Hepatocyte (in vitro differentiated cells): ENCODE data around the gene BLACAT1. TPM values are rescaled to one million over a fixed set of nuclear protein-coding genes. Genes with fewer than 3 reads are reported as not detected.

Experiments used
- DNase-seq: peaks from one replicate; pipeline ENCODE4 v3.0.0-alpha.2; 2016; ENCODE audit warnings: low spot score
- H2AFZ ChIP-seq: fragments of 200-600 bp; sonication (generic); 2 replicates; pipeline ENCODE4 v1.6.0; 2016; ENCODE audit warnings: antibody characterized with exemption, mild to moderate bottlenecking
- H3K27ac ChIP-seq: fragments of 200-600 bp; sonication (generic); 2 replicates; pipeline ENCODE4 v1.5.1; 2016; ENCODE audit warnings: mild to moderate bottlenecking
- H3K27me3 ChIP-seq: fragments of 200-600 bp; sonication (generic); 2 replicates; pipeline ENCODE4 v1.6.1; 2016
- H3K36me3 ChIP-seq: fragments of 200-600 bp; sonication (generic); replicated peaks from 2 replicates; pipeline ENCODE4 v1.5.1; 2016; ENCODE audit warnings: low read depth; ENCODE audit not compliant: insufficient read depth
- H3K4me1 ChIP-seq: fragments of 200-600 bp; sonication (generic); 2 replicates; pipeline ENCODE4 v1.5.1; 2016; ENCODE audit warnings: mild to moderate bottlenecking, moderate library complexity; ENCODE audit not compliant: insufficient read depth
- H3K4me2 ChIP-seq: fragments of 200-600 bp; sonication (generic); 2 replicates; pipeline ENCODE4 v1.6.0; 2016
- H3K4me3 ChIP-seq: fragments of 200-600 bp; sonication (generic); 2 replicates; pipeline ENCODE4 v1.5.1; 2016; ENCODE audit warnings: mild to moderate bottlenecking
- H3K79me2 ChIP-seq: fragments of 200-600 bp; sonication (generic); 2 replicates; pipeline ENCODE4 v1.6.0; 2017; ENCODE audit warnings: mild to moderate bottlenecking
- H3K9me2 ChIP-seq: fragments of 200-600 bp; sonication (generic); replicated peaks from 2 replicates; pipeline ENCODE4 v1.6.0; 2017; ENCODE audit warnings: mild to moderate bottlenecking; ENCODE audit not compliant: insufficient read depth
- H3K9me3 ChIP-seq: fragments of 200-600 bp; sonication (generic); 2 replicates; pipeline ENCODE4 v1.5.1; 2016; ENCODE audit warnings: low read depth, mild to moderate bottlenecking
- H4K20me1 ChIP-seq: fragments of 200-600 bp; sonication (generic); 2 replicates; pipeline ENCODE4 v1.6.0; 2016; ENCODE audit warnings: mild to moderate bottlenecking; ENCODE audit not compliant: insufficient read depth, poor library complexity, severe bottlenecking
- EZH2 ChIP-seq: fragments of 200-600 bp; sonication (generic); IDR thresholded peaks from 2 replicates; pipeline ENCODE4 v1.6.1; 2016; ENCODE audit warnings: antibody characterized with exemption, mild to moderate bottlenecking, borderline replicate concordance
- EZH2phosphoT487 ChIP-seq: fragments of 200-600 bp; sonication (generic); IDR thresholded peaks from one replicate; pipeline ENCODE4 v1.6.1; 2018; ENCODE audit warnings: antibody characterized with exemption, mild to moderate bottlenecking, low read depth, moderate library complexity; ENCODE audit not compliant: unreplicated experiment, severe bottlenecking
- WGBS: methylation state at CpG from one replicate; pipeline ENCODE4 v1.1.6; 2016; ENCODE audit warnings: low lambda C conversion rate; ENCODE audit errors: missing lambda C conversion rate; 5-methylcytosine and 5-hydroxymethylcytosine counted together
- polyA plus RNA-seq: library from polyadenylated mRNA; unstranded; fragments of >200 nt; fragmentation: Nextera tagmentation; extraction: Ambion mirVana; gene quantifications from 2 replicates; pipeline ENCODE4 v1.2.1, GENCODE V29; 2016
- total RNA-seq: library from RNA; depleted of rRNA; stranded (reverse); fragments of >200 nt; gene quantifications from 2 replicates; pipeline ENCODE4 v1.2.3, GENCODE V29; 2014
- TF ChIP-seq, protein P1 (sequence below): fragments of 200-600 bp; sonication (generic); IDR thresholded peaks from 2 replicates; pipeline ENCODE4 v1.5.1; 2016; ENCODE audit warnings: antibody characterized with exemption, mild to moderate bottlenecking; ENCODE audit not compliant: poor library complexity

Gene BLACAT1
- total and polyA plus RNA-seq, 2 experiments from 2014 or later, result 0.40 to 0.58 TPM

DNA sequence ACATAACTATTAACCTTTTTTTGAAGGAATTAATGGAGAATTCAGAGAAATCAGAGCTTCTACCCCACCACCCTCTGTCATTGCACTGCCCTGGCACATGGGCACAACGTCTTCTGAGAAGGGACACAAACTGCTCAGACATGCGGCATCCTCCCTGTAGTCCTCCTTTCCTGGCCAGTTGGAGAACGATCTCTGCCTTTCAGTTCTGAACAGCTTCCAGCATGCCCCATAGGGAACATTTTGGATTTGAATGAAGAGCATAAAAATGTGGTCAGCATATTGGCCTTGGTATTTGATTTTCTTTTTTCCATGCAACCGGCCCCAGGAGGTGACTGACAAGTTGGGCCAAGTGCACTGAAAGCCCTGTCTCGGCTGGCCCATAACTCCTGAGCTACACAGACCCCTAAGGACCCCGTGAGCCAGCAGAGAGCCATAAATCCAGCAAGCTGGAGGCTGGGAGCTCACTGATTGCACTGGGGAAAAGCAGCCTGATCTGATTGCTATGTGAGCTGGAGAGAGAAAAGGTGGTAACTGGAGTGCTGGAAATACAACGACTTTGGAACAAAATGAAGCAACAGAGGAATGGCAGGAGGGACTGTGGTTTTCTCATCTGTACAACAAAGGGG lies 10.9 kb upstream of the BLACAT1 start:
- Histone ChIP-seq H3K27ac (no peak overlapping the region), H2AFZ (no peak overlapping the region), H3K36me3 (no peaks in the 10 kb centered on the region), H3K9me3 (no peaks in the 10 kb centered on the region), H3K4me3 (no peak overlapping the region), H3K27me3 (peaks cover 29% of the 10 kb centered on the region), H3K79me2 (no peaks in the 10 kb centered on the region), H3K4me1 (no peaks in the 10 kb centered on the region), H4K20me1 (no peaks in the 10 kb centered on the region), H3K9me2 (no peaks in the 10 kb centered on the region), H3K4me2 (no peak overlapping the region)
- no peak for DNase-seq
- 71% methylated on average over 7 of the region's 7 CpGs for WGBS
- TF ChIP-seq, protein P1, sequence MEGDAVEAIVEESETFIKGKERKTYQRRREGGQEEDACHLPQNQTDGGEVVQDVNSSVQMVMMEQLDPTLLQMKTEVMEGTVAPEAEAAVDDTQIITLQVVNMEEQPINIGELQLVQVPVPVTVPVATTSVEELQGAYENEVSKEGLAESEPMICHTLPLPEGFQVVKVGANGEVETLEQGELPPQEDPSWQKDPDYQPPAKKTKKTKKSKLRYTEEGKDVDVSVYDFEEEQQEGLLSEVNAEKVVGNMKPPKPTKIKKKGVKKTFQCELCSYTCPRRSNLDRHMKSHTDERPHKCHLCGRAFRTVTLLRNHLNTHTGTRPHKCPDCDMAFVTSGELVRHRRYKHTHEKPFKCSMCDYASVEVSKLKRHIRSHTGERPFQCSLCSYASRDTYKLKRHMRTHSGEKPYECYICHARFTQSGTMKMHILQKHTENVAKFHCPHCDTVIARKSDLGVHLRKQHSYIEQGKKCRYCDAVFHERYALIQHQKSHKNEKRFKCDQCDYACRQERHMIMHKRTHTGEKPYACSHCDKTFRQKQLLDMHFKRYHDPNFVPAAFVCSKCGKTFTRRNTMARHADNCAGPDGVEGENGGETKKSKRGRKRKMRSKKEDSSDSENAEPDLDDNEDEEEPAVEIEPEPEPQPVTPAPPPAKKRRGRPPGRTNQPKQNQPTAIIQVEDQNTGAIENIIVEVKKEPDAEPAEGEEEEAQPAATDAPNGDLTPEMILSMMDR, result no peak
- no peak for TF ChIP-seq EZH2
- no peak for TF ChIP-seq EZH2phosphoT487

DNA sequence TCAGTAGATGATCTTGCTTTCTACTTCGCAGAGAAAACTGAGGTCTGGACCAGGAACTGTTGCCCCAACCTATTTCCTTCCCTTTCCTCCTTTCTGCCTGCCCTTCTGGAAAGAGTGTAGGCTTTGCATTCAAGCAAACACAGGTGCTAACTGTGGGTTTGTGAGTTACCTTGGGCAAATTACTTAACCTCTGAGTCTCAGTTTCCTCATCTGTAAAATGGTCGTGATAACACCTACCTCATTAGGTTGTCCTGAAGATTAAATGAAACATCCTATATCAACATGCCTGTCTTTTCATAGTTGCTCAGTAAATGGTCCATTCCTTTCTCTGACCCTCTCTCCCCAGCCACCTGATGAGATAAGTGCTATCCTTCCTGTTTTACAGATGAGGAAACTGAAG lies 9.5 kb upstream of the BLACAT1 start:
- peaks cover 38% of the 10 kb centered on the region for H3K27me3 ChIP-seq
- no peaks in the 10 kb centered on the region for H3K4me1 ChIP-seq
- no peak overlapping the region for H3K27ac ChIP-seq
- H3K4me3 ChIP-seq, result no peak overlapping the region
- no peaks in the 10 kb centered on the region for H3K9me3 ChIP-seq
- H3K4me2 ChIP-seq, result no peak overlapping the region
- no peak for DNase-seq
- no peaks in the 10 kb centered on the region for H3K79me2 ChIP-seq
- no peak for TF ChIP-seq EZH2
- TF ChIP-seq, protein P1, result no peak
- no peak for TF ChIP-seq EZH2phosphoT487
- no peaks in the 10 kb centered on the region for H3K9me2 ChIP-seq
- H2AFZ ChIP-seq, result no peak overlapping the region
- H4K20me1 ChIP-seq, result no peaks in the 10 kb centered on the region
- WGBS, result 47% methylated on average over 2 of the region's 2 CpGs
- H3K36me3 ChIP-seq, result no peaks in the 10 kb centered on the region

DNA sequence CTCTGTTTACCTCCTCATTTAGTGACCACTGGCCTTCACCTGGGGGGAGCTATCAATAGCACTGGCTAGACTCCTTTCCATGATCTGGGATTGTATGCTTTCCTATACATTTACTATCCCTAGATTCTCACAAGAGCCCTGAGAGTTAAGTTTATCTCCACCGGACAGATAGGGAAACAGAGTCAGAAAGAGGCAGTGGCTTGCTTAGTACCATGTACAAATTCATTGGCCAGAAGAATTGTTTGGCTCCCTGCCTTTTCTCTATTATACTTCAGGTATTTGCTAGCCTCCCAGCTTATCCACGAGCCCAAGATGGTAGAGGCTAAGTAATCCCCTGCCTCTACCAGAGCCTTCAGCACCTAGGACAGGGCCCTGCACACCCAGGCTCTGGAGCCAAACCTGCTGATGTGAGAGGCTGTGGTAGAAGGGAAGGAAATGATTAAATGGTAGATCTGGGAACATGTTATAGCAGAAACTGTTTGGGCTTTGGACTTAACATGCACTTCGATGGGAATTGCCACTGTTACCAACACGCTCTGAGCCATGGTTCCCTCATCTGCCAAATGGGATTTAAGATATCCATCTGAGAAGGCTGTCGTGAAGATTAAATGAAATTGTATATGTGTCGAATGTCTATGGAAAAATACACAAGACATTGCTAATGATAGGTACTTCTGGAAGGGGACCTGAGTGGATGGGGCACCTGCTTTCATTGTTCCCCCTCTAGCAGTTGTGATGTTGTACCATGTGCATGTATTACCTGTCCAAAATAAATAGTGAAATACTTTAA lies 3.1 kb upstream of the BLACAT1 start:
- Histone ChIP-seq H3K4me1 (peaks cover 9% of the 10 kb centered on the region), H3K79me2 (no peaks in the 10 kb centered on the region), H3K4me3 (no peak overlapping the region), H3K36me3 (no peaks in the 10 kb centered on the region), H2AFZ (no peak overlapping the region), H3K27me3 (peaks cover 81% of the 10 kb centered on the region), H4K20me1 (no peaks in the 10 kb centered on the region), H3K9me2 (no peaks in the 10 kb centered on the region), H3K4me2 (no peak overlapping the region), H3K9me3 (no peaks in the 10 kb centered on the region), H3K27ac (no peak overlapping the region)
- TF ChIP-seq, protein P1, result no peak
- TF ChIP-seq EZH2 (no peak), EZH2phosphoT487 (no peak)
- DNase-seq, result peak; percentile 83
- 49% methylated on average over 6 of the region's 6 CpGs for WGBS
